Measurements from ENCODE around the gene LSM5.

LSM5 gene

GRCh38 chr7:32490127-32490796 is at the start of gene LSM5:
TSS of gene LSM5 (minus strand) at chr7:32490380. CDS start at chr7:32490365, 15 bp downstream.
- peak; percentile 92 for DNase-seq

GRCh38 chr7:32539366-32539765 is 49.2 kb upstream of the LSM5 start:
- DNase-seq, result no peak

- DNase-seq, result no peak
These were observed 47.6 kb upstream of the LSM5 start for GRCh38 chr7:32537760-32538159.

- DNase-seq, result no peak
These were observed 46.4 kb upstream of the LSM5 start for GRCh38 chr7:32536585-32536984.

GRCh38 chr7:32536016-32536415 is 45.8 kb upstream of the LSM5 start:
- DNase-seq, result no peak

GRCh38 chr7:32535162-32535702 is 45.1 kb upstream of the LSM5 start:
- no peak for DNase-seq

- no peak for DNase-seq
These were observed 43.3 kb upstream of the LSM5 start for GRCh38 chr7:32533276-32534029.

GRCh38 chr7:32532716-32533115 is 42.5 kb upstream of the LSM5 start:
- DNase-seq, result no peak

- no peak for DNase-seq
These were observed 41.9 kb upstream of the LSM5 start for GRCh38 chr7:32532086-32532485.

- DNase-seq, result no peak
These were observed 41.2 kb upstream of the LSM5 start for GRCh38 chr7:32531402-32531801.

- no peak for DNase-seq
These were observed 35.7 kb upstream of the LSM5 start for GRCh38 chr7:32525839-32526238.

- no peak for DNase-seq
These were observed 34.5 kb upstream of the LSM5 start for GRCh38 chr7:32524631-32525030.

- no peak for DNase-seq
These were observed 32.8 kb upstream of the LSM5 start for GRCh38 chr7:32522746-32523530.

GRCh38 chr7:32519763-32520162 is 29.6 kb upstream of the LSM5 start:
- no peak for DNase-seq

GRCh38 chr7:32518534-32519140 is 28.5 kb upstream of the LSM5 start:
- no peak for DNase-seq

- DNase-seq, result no peak
These were observed 26.4 kb upstream of the LSM5 start for GRCh38 chr7:32516551-32517100.

GRCh38 chr7:32515890-32516550 is 25.8 kb upstream of the LSM5 start:
- DNase-seq, result no peak

- DNase-seq, result no peak
These were observed 23.0 kb upstream of the LSM5 start for GRCh38 chr7:32513210-32513609.

GRCh38 chr7:32511791-32512190 is 21.6 kb upstream of the LSM5 start:
- no peak for DNase-seq

GRCh38 chr7:32507414-32507813 is 17.2 kb upstream of the LSM5 start:
- no peak for DNase-seq

- DNase-seq, result no peak
These were observed 16.3 kb upstream of the LSM5 start for GRCh38 chr7:32506266-32507054.

All from CD4-positive, alpha-beta T cell treated with Interleukin-10 for 1 hour (primary cell).